Medulla oblongata (tissue), 1 donor: Measurements from ENCODE around the gene PCSK7.

Experiments
- DNase-seq: peaks from one replicate; pipeline ENCODE4 v3.0.0-alpha.2; 2015; ENCODE audit errors: extremely low spot score

The PCSK7 gene

GRCh38 chr11:117199053-117199915 lies 32.6 kb downstream of the PCSK7 start, which contains the start of gene TAGLN:
Gene TAGLN, plus strand, starts transcription at chr11:117199370. Its CDS starts 3,644 bp downstream, at chr11:117203014.
- DNase-seq: no peak

DNA sequence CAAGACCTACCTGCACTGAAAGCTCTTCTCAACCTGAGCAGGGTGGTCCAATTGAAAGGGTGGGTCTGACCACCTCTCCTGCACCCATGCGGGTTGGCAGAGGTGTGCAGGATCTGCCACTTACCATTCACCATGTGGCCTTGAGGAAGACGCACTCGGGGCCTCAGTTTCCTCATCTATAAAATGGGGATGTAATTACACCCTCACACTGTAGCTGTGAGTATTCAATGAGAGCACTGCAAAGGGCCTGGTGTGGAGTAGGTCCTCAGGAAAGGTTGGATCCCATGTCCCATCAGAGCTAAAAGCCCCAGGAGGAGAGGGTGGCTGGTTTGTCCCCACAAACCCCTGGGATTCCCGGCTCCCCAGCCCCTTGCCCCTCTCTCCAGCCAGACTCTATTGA lies 33.3 kb downstream of the PCSK7 start:
- no peak for DNase-seq

GRCh38 chr11:117197516-117198456 lies 34.1 kb downstream of the PCSK7 start:
- DNase-seq: no peak

DNA sequence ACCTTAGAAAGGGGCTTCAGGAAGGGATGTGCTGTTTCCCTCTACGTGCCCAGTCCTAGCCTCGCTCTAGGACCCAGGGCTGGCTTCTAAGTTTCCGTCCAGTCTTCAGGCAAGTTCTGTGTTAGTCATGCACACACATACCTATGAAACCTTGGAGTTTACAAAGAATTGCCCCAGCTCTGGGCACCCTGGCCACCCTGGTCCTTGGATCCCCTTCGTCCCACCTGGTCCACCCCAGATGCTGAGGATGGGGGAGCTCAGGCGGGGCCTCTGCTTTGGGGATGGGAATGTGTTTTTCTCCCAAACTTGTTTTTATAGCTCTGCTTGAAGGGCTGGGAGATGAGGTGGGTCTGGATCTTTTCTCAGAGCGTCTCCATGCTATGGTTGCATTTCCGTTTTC lies 34.9 kb downstream of the PCSK7 start:
- DNase-seq: no peak

DNA sequence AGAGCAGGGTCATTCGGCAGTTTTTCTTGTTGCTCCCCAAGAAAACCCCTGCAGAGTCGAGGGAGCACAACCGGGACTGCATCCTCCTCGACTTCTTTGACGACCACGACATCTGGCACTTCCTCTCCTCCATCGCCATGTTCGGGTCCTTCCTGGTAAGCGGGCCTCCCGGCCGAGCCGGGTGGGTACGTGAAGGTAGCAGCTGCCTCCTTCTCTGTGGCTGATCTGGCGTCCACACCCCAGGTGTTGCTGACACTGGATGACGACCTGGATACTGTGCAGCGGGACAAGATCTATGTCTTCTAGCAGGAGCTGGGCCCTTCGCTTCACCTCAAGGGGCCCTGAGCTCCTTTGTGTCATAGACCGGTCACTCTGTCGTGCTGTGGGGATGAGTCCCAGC lies 36.1 kb downstream of the PCSK7 start:
- no peak for DNase-seq

DNA sequence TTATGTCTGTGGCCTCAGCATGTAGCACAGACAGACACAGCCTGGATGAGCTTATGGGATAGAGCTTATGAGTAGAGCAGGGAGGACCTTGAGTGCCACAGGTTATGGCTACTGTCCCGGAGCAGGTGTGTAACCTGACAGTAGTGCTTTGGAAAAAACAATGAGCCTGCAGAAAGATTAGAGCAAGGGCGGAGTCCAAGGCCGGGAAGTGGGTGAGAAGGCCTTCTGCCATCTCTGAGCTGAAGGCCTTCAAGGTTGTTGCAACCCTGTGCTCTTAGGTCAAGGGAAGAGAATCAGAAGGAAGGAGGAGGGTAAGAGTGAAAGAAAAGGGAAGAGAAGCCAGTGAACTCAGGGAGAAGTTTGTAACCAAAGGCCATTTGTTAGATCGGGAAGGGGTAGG lies 36.6 kb downstream of the PCSK7 start:
- no peak for DNase-seq

DNA sequence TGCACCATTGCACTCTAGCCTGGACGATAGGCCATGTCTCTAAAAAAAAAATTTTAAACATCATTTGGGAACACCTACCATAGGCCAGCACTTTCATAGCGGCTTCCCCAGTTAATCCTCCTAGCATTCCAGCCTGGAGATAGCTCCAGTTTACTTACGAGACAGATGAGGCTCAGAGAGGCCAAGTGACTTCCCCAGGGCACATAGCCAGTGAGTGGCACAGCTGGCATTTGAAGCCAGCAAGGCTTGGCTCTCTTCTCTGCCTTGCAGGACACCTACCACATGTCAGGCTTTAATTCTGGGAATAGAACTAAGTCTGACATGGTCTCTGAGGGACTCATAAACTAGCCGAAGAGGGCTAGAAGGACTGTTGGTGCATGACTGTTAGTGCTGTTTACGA lies 37.6 kb downstream of the PCSK7 start:
- no peak for DNase-seq

GRCh38 chr11:117193130-117194020 lies 38.5 kb downstream of the PCSK7 start:
- no peak for DNase-seq

DNA sequence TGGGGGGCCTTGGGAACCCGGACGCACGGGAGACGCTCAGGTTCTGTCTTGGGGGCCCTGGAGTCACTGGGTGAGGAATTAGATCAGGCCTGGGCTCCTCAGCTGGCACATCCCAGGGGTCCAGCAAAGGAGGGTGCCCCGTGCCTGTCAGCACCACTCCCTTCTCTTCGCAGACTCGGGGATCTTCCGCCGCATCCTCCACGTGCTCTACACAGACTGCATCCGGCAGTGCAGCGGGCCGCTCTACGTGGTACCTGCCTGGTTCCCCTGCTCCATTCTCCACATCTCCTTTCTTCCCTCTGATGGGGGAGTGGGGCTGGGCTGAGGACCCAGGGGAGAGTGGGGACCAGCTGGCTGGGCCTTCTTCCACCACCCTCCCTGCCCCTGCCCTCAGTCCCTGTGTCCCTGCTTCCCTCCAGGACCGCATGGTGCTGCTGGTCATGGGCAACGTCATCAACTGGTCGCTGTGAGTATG lies 39.4 kb downstream of the PCSK7 start:
- DNase-seq: no peak

GRCh38 chr11:117191680-117192400 lies 40.0 kb downstream of the PCSK7 start:
- no peak for DNase-seq

DNA sequence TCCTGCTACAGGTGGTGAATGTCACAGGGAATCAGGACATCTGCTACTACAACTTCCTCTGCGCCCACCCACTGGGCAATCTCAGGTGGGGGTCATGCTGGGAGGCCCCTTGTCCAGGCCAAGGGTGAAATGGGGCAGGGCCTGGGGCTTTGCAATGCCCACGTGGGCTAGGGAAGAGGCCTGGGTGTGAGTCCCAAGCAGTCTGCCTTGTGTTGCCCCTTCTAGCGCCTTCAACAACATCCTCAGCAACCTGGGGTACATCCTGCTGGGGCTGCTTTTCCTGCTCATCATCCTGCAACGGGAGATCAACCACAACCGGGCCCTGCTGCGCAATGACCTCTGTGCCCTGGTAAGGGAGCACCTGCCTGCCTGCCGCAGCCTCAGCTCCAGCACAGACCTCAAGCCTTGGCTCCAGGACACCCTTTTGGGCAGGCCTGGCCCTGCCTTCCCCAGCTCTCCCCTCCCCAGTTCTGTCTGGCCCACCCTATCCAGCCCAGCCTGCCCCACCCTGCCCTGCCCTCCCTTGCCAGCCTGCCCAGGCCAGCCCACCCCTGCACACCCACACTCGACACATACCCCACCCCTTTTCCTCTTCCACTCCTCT lies 41.8 kb downstream of the PCSK7 start:
- no peak for DNase-seq

- peak; percentile 58 for DNase-seq
Observed at GRCh38 chr11:117189191-117189940, 42.5 kb downstream of the PCSK7 start.

DNA sequence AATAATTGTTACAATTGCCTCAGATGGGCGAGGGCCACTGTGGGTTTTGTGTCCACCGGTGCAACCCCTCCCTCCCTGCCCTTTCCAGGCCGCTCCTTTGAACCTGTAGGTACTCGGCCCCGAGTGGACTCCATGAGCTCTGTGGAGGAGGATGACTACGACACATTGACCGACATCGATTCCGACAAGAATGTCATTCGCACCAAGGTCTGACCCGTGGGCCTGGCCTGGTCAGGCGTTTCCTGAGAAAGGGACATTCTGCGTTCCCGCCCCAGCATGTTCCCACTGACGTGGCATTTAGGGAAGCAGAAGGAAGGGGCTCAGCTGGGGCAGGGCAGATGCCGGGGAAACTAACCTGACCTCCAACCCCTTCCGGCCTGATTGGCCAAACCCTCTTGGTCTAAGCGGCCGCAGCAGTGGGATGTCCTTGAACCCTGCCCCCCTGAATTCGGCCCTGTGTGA lies 43.2 kb downstream of the PCSK7 start:
- DNase-seq: no peak

DNA sequence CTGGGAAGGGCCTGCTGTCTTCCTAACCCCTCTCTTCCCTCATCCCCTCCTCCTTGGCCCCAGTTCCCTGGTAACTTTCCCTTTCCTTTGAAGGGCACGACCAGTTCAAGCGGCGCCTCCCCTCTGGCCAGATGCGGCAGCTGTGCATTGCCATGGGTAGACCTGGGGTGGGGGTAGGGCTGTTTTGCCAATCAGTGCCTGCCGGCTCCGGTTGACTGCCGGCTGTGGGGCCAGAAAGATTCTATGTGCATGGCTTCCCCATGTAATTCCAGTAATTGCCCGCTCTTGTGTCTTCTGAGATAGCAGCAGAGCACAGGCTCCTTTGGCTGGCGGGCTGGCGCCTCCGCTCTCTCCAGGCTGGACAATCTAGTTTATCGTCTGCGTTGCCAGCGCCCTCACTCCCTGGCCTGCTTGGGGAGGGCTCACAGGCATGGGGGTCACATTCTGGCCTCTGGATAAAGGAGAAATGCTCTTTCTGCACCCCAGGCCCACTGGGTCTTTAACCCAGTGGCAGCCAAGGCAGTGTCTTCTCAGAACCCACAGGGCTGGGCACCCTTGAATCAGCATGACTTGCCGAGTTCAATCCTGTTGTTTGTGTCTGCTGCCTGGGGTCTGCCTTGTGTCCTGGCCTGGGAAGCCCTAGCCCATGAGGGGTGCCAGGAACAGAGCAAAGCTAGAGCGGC lies 43.9 kb downstream of the PCSK7 start:
- DNase-seq: no peak

GRCh38 chr11:117187428-117187798 lies 44.5 kb downstream of the PCSK7 start:
- DNase-seq: no peak

GRCh38 chr11:117187007-117187406 lies 44.9 kb downstream of the PCSK7 start:
- no peak for DNase-seq

- DNase-seq: no peak
Observed at GRCh38 chr11:117186431-117186761, 45.5 kb downstream of the PCSK7 start.

DNA sequence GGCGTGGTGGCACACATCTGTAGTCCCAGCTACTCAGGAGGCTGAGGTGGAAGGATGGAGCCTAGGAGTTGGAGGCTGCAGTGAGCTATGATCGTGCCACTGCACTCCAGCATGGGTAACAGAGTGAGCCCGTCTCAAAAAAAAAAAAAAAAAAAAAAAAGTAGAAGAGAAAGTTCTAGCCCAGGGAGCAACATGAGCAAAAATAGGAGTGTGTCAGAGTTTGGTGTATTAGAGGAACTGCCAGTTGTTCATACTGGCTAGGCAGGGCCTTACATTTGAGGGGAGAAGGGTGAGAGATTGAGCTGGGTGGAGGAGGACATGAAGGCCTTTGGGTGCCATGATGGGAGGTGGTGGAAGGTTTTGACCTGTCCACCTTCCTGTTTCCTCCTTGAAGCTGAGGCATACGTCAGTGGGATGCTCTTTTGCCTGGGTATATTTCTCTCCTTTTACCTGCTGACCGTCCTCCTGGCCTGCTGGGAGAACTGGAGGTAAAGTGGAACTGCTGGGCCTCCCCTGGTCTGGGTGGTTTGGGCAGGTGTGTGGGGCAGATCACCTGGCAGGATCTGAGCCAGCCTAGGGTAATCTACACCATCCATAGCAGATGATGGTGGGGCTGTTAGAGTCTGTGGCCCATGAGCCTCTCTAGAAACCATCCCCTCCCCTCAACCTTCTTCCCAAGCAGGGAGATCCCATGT lies 46.0 kb downstream of the PCSK7 start:
- peak; percentile 53 for DNase-seq
